ENCODE data around the gene ZNF681.

Gene ZNF681

DNA sequence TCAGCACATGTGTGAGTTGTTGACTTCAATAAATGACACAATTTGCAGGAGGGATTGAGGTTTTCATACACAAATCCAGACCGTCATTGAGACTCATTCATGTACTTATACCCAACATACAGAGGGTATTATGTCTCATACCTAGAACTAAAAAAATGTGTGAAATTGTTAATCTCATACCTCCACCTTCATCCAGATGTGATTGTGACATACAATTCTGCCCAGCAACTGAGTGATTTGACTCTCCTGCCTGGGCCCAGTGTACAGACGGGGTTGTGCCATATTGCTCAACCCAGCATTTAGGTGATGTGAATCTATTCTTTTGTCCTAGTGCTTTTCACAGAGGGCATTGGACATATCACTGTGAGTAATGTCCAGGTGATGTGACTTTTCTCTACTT lies 12.6 kb upstream of the ZNF681 start:
- TF ChIP-seq CTCF (IDR thresholded peaks at IDR 0.05; ENCODE audit: low read depth, low read length) = no peak
- H3K9me3 ChIP-seq = no peaks in the 10 kb centered on the region
- no peak overlapping the region for H3K4me3 ChIP-seq (ENCODE audit: low read depth, low read length)
- H3K4me1 ChIP-seq = no peaks in the 10 kb centered on the region
- no peaks in the 10 kb centered on the region for H3K27me3 ChIP-seq
- no peaks in the 10 kb centered on the region for H3K36me3 ChIP-seq
- DNase-seq = no peak

DNA sequence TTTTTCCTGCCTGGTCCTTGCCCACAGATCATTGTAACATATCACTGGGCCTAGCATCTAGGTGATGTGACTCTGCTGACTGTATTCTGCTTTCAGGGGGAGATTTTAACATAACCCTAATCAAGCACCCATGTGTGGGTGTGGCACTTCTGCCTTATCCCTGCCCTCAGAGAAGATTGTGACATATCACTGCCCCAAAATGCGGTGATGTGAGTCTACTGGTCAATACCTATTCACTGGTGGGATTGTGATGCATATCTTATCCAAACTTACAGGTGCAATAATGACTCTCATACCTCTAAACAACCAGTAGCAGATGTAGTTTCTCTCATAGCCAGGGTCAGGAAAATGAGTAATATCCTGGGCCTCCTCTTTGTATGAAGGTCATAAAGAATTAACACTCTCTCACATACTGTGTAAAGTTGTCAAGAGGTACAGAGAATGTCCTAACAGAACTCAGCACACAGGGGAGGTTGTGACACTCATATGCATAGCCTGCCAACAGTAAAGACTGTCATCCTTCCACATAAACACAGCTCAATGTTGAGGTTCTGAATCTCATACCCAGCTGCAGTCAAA lies 12.1 kb upstream of the ZNF681 start:
- no peak for DNase-seq
- Histone ChIP-seq H3K36me3 (no peaks in the 10 kb centered on the region), H3K27me3 (no peaks in the 10 kb centered on the region), H3K9me3 (no peaks in the 10 kb centered on the region), H3K4me3 (ENCODE audit: low read depth, low read length) (no peak overlapping the region), H3K4me1 (no peaks in the 10 kb centered on the region)
- TF ChIP-seq CTCF (IDR thresholded peaks at IDR 0.05; ENCODE audit: low read depth, low read length) = no peak

DNA sequence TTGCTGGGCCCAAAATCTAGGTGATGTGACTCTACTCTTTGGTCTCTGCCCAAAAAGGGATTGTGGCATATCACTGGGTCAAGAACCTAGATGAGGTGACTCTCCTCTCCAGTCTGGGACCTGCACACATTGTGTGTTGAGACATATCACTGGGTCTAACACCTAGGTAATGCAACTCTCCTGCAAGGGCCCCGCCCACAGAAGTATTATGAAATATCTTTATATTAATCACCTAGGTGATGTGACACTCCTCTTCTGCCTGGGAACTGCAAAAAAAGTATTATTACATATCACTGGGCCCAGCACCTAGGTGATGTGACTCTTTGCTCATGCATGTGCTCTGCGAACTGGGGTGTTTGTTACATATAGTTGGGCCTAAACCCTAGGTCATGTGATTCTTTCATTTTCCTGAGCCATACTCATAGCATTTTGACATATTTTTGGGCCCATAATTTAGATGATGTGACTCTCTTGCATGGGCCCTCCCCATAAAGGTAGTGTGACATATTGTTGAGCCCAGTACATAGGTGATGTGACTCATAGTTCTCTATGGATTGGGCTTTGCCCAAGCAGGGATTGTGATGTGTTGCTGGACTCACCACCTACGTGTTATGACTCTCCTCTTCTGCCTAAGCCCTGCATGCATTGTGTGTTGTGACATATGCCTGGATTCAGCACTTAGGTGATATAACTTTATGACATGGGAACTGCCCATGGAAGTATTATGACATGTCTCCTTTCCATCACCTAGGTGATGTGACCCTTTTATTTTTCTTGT lies 11.2 kb upstream of the ZNF681 start:
- no peak for TF ChIP-seq CTCF (IDR thresholded peaks at IDR 0.05; ENCODE audit: low read depth, low read length)
- Histone ChIP-seq H3K36me3 (no peaks in the 10 kb centered on the region), H3K4me3 (ENCODE audit: low read depth, low read length) (no peak overlapping the region), H3K9me3 (no peaks in the 10 kb centered on the region), H3K4me1 (no peaks in the 10 kb centered on the region), H3K27me3 (no peaks in the 10 kb centered on the region)
- no peak for DNase-seq

GRCh38 chr19:23766951-23767350 lies 8.3 kb upstream of the ZNF681 start:
- no peaks in the 10 kb centered on the region for H3K4me1 ChIP-seq
- no peak for DNase-seq
- H3K4me3 ChIP-seq (ENCODE audit: low read depth, low read length) = no peak overlapping the region
- H3K36me3 ChIP-seq = no peaks in the 10 kb centered on the region
- no peaks in the 10 kb centered on the region for H3K9me3 ChIP-seq
- no peaks in the 10 kb centered on the region for H3K27me3 ChIP-seq
- TF ChIP-seq CTCF (IDR thresholded peaks at IDR 0.05; ENCODE audit: low read depth, low read length) = no peak

DNA sequence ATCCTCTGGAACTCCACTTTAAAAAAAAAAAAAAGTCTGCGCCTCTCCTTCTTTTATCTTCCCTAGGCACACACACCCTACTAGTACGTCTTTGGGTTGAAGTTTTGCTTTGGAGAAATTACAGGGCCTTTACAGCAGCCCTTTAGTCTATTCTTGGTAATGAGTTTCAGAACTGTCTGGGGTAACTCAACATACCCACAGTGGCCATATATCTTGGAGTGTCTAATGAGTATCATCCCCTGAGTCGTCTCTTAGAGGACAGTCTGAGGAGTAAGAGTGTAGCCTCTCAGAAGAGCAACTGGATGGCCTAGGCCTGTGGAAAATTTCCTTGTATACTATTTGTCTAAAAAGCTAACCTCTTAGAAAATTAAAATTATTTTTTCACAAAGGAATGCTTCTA lies 6.1 kb upstream of the ZNF681 start:
- no peak overlapping the region for H3K4me3 ChIP-seq (ENCODE audit: low read depth, low read length)
- no peak for DNase-seq
- H3K9me3 ChIP-seq = no peaks in the 10 kb centered on the region
- no peaks in the 10 kb centered on the region for H3K27me3 ChIP-seq
- no peaks in the 10 kb centered on the region for H3K4me1 ChIP-seq
- no peaks in the 10 kb centered on the region for H3K36me3 ChIP-seq
- no peak for TF ChIP-seq CTCF (IDR thresholded peaks at IDR 0.05; ENCODE audit: low read depth, low read length)
